Aorta (tissue), 5 donors: ENCODE data around the gene MTCL1. TPM values are rescaled to one million over a fixed set of nuclear protein-coding genes. Genes with fewer than 3 reads are reported as not detected.

Experiments used
- ATAC-seq: fragments of 200-7000 bp; cut with Tn5 transposase; one replicate; pipeline ENCODE4 v1.9.1; 2022; ENCODE audit warnings: moderate library complexity; ENCODE audit not compliant: low FRiP score
- DNase-seq, 2 donors: peaks; one replicate each; pipeline ENCODE4 v3.0.0-alpha.2; 2020
- H3K27ac ChIP-seq, 2 donors: one replicate each; pipeline ENCODE4 v1.5.1; 2013; ENCODE audit warnings: low read length in 2 of 2, mild to moderate bottlenecking in 2 of 2, moderate library complexity in 2 of 2, control low read depth in 1 of 2, inconsistent platforms in 1 of 2, low read depth in 1 of 2
- H3K27me3 ChIP-seq, 2 donors: one replicate each; pipeline ENCODE4 v1.6.1; 2013; ENCODE audit warnings: control low read depth in 1 of 2, low read length in 1 of 2, mild to moderate bottlenecking in 1 of 2, moderate library complexity in 1 of 2; ENCODE audit not compliant: insufficient read depth in 2 of 2, control insufficient read depth in 1 of 2
- H3K36me3 ChIP-seq, 2 donors: one replicate each; pipeline ENCODE4 v1.6.1; 2013; ENCODE audit warnings: control low read depth in 1 of 2, low read length in 1 of 2, mild to moderate bottlenecking in 1 of 2; ENCODE audit not compliant: insufficient read depth in 2 of 2, control insufficient read depth in 1 of 2
- H3K4me1 ChIP-seq, 2 donors: one replicate each; pipeline ENCODE4 v1.6.1; 2013; ENCODE audit warnings: low read length in 2 of 2, control low read depth in 1 of 2, mild to moderate bottlenecking in 1 of 2, moderate library complexity in 1 of 2; ENCODE audit not compliant: insufficient read depth in 2 of 2, control insufficient read depth in 1 of 2
- H3K4me3 ChIP-seq, 2 donors: one replicate each; pipeline ENCODE4 v1.5.1; 2013; ENCODE audit warnings: low read length in 2 of 2, control low read depth in 1 of 2, mild to moderate bottlenecking in 1 of 2
- H3K9me3 ChIP-seq: one replicate; pipeline ENCODE4 v1.6.1; 2013; ENCODE audit warnings: mild to moderate bottlenecking, low read length; ENCODE audit not compliant: control insufficient read depth
- WGBS, 2 donors: extraction: QIAGEN DNeasy Blood & Tissue Kit; methylation state at CpG; one replicate each; pipeline ENCODE4 v1.1.7; 2013; 5-methylcytosine and 5-hydroxymethylcytosine counted together
- intact Hi-C, 2 donors: fragments of 100-400 bp; cut with DNase I; formaldehyde crosslinking; loops; one replicate each; pipeline versions ENCODE4 v1.14.2 to v1.15.0; 2022
- polyA plus RNA-seq, 2 donors: library from polyadenylated mRNA; stranded (reverse); fragments of 200-250 nt; gene quantifications; one replicate each; pipeline ENCODE4 v1.2.3, GENCODE V29; 2013
- total RNA-seq, 2 donors: library from RNA; stranded (reverse); fragmentation: NEBNext Ultra II Directional; extraction: Animal tissue kit (Norgen Biotek cat#: 25700); gene quantifications; one replicate each; pipeline ENCODE4 v1.2.1, GENCODE V29; 2021
- donor health status: healthy with polysubstance abuse.
- donor health status: Bipolar disorder and iron deficiency.
- donor health status: DM: no; HTN: no; CAD: no.
- donor health status: DM: no; HTN: no; CAD: no.
- donor health status: DM: yes; HTN: yes; CAD: no.

Gene MTCL1
- total and polyA plus RNA-seq, 4 donors, result 0.75 to 14.2 (median 6.2) TPM

DNA sequence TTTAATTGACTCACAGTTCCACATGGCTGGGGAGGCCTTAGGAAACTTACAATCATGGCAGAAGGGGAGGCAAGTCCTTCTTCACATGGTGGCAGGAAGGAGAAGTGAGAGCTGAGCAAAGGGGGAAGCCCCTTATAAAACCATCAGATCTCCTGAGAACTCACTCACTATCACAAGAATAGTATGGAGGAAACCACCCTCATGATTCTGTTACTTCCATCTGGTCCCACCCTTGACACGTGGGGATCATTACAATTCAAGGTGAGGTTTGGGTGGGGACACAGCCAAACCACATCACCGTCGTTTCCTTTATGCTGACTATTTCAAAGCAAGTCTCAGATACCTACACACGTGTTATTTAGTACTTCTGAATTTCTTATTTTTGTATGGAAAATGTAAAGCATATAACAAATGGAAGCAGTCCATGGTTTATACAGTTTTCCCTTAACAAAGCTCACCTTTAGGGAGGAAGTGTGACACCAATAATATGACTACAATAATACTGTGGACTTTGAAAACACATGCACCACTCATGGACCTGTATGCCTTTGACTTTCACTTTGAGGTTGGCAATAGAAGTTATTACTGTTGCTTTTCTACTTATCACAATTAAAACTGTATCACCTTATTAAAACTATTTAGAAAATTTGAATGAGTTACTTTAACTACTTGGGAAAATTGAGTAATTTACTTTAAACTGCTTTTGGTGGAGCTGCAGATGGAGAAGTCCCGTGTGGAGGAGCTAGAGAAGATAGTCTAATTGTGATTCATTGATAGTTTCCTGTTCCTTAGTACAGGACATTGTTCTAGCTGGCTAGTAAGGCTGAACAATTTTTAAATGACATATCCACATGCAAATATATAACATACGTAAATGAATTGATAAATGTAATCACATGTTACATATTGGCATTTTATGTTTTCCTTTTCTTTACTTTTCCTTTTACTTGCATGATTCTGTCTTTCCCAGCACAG, 37.3 kb downstream of the MTCL1 start:
- Histone ChIP-seq H3K4me1 (no peaks in the 10 kb centered on the region), H3K27me3 (no peaks in the 10 kb centered on the region), H3K4me3 (no peak overlapping the region), H3K27ac (no peak overlapping the region), H3K36me3 (no peaks in the 10 kb centered on the region), H3K9me3 (no peaks in the 10 kb centered on the region)
- 92 to 95% methylated on average over 6 of the region's 6 CpGs for WGBS, 2 donors
- intact Hi-C loops, result no loop called here
- DNase-seq (no peak), ATAC-seq (no peak)

GRCh38 chr18:8744038-8744437, 38.7 kb downstream of the MTCL1 start:
- H3K4me1 ChIP-seq, result no peaks in the 10 kb centered on the region
- ATAC-seq, result no peak
- intact Hi-C loops, result no loop called here

DNA sequence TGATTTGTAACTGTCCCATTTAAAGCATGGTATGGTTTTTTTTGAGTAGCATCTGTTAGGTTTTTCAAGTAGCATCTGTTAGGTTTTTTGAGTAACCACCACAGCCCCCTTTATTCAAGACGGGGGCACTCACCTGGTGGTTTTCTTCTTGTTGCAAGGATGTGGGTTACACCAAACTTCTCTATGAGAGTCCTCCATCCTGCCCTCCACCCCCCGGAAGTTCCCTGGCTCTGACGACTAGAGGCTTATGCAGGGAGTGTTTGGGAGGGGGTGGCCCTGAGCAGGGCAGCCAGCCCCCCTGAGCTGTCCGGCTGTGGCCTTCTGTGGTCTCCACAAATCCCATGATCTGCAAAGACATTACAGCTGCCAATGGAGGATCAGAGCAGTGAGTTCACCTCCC, 39.3 kb downstream of the MTCL1 start:
- Histone ChIP-seq H3K36me3 (no peaks in the 10 kb centered on the region), H3K4me1 (no peaks in the 10 kb centered on the region), H3K4me3 (no peak overlapping the region), H3K9me3 (no peaks in the 10 kb centered on the region), H3K27me3 (no peaks in the 10 kb centered on the region), H3K27ac (no peak overlapping the region)
- 82 to 84% methylated on average over 4 of the region's 4 CpGs for WGBS, 2 donors
- no peak for DNase-seq
- ATAC-seq, result no peak
- intact Hi-C loops, result no loop called here

More at GRCh38 chr18:8744038-8744437, 38.7 kb downstream of the MTCL1 start:
- no peak for DNase-seq
- Histone ChIP-seq H3K36me3 (no peaks in the 10 kb centered on the region), H3K27me3 (no peaks in the 10 kb centered on the region), H3K9me3 (no peaks in the 10 kb centered on the region), H3K27ac (no peak overlapping the region), H3K4me3 (no peak overlapping the region)
- WGBS, 2 donors, result 74 to 78% methylated on average over 7 of the region's 7 CpGs

GRCh38 chr18:8745355-8746014, 40.1 kb downstream of the MTCL1 start:
- H3K4me1 ChIP-seq, result no peaks in the 10 kb centered on the region
- WGBS, 2 donors, result 84 to 89% methylated on average over 15 of the region's 15 CpGs

DNA sequence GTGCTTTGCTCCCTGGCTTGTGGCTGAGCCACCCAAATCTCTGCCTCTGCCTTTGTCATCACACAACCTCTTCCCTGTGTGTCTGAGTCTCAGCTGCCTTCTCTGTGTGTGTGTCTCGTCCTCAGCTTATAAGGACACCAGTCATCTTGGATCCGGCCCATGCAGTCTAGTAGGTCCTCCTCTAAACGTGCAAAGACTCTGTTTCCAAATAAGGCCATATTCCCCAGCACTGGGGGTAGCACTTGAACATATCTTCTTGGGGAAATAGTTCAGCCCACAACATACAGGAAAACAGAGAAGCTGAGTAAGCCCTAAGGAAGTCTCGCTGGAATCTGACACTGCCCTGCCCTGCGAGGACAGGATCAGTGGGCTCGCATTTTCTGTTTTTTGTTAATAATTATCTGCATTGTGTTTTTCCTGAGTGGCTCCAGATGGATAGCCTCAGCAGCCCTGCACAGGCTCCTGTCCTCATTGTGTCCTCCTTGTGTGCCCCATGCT, 42.1 kb downstream of the MTCL1 start:
- WGBS, 2 donors, result 67 to 74% methylated on average over 6 of the region's 6 CpGs

More at GRCh38 chr18:8745355-8746014, 40.1 kb downstream of the MTCL1 start:
- intact Hi-C loops, result no loop called here
- Histone ChIP-seq H3K27ac (no peak overlapping the region), H3K9me3 (no peaks in the 10 kb centered on the region), H3K4me3 (no peak overlapping the region), H3K27me3 (no peaks in the 10 kb centered on the region), H3K36me3 (no peaks in the 10 kb centered on the region)
- DNase-seq (no peak), ATAC-seq (no peak)

GRCh38 chr18:8749492-8749891, 44.1 kb downstream of the MTCL1 start:
- intact Hi-C loops, result no loop called here
- Histone ChIP-seq H3K9me3 (no peaks in the 10 kb centered on the region), H3K36me3 (no peaks in the 10 kb centered on the region), H3K4me3 (no peak overlapping the region), H3K27me3 (no peaks in the 10 kb centered on the region), H3K4me1 (no peaks in the 10 kb centered on the region), H3K27ac (no peak overlapping the region)
- ATAC-seq (no peak), DNase-seq (no peak)
- WGBS, 2 donors, result 95 to 97% methylated on average over 6 of the region's 6 CpGs

More for the DNA sequence above, 42.1 kb downstream of the MTCL1 start:
- H3K36me3 ChIP-seq, result no peaks in the 10 kb centered on the region
- intact Hi-C loops, result no loop called here
- H3K27me3 ChIP-seq, result no peaks in the 10 kb centered on the region
- ATAC-seq, result no peak
- no peaks in the 10 kb centered on the region for H3K9me3 ChIP-seq
- DNase-seq, result no peak
- H3K4me1 ChIP-seq, result no peaks in the 10 kb centered on the region
- H3K4me3 ChIP-seq, result no peak overlapping the region
- H3K27ac ChIP-seq, result no peak overlapping the region

DNA sequence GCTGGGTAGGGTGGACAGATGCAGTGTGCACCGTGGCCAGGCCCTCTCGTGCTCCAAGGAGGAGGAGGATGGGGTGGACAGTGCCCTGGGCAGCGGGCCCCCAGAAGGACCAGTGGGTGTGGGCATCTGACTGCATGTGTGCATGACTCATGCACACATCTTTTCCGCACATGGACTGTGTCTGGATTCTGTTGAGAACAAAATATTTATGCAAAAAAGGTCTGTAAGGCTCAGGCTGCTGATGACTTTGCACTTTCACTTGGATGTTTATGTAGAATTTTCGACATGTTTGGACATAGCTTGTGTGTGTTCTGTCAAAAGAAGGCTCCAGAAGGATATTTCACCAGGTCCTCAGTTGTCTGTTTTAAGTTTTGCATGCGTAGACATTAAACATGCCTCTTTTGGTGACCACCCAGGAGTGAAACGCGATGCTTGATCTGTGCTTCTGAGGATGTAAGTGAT, 45.6 kb downstream of the MTCL1 start:
- H3K4me1 ChIP-seq, result no peaks in the 10 kb centered on the region
- ATAC-seq, result no peak

DNA sequence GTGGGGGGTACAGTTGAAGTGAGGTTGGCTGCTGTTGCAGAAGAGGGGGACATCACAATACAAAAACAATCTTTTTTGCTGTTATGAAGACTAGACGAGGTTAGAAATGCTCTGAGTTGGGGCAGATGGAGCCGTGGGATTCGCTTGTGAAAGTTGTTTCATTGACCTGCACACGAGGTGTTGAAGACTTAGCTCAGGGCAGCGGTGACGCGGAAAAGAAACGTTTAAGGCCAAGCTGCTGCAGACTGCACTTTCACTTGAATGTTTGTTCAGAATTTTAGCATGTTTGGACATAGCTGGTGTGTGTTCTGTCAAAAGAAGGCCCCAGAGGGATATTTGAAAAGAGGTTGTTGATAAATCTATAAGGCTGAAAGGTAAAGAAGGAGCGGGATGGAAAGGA, 46.3 kb downstream of the MTCL1 start:
- no peaks in the 10 kb centered on the region for H3K9me3 ChIP-seq
- no peaks in the 10 kb centered on the region for H3K4me1 ChIP-seq
- WGBS, 2 donors, result 90 to 92% methylated on average over 9 of the region's 9 CpGs
- no peak for ATAC-seq
- no peak for DNase-seq
- H3K36me3 ChIP-seq, result no peaks in the 10 kb centered on the region
- H3K27me3 ChIP-seq, result no peaks in the 10 kb centered on the region
- no peak overlapping the region for H3K27ac ChIP-seq
- H3K4me3 ChIP-seq, result no peak overlapping the region
- intact Hi-C loops, result no loop called here

More for the DNA sequence above, 45.6 kb downstream of the MTCL1 start:
- 74 to 77% methylated on average over 8 of the region's 8 CpGs for WGBS, 2 donors
- no peak overlapping the region for H3K27ac ChIP-seq
- intact Hi-C loops, result no loop called here
- H3K4me3 ChIP-seq, result no peak overlapping the region
- H3K9me3 ChIP-seq, result no peaks in the 10 kb centered on the region
- no peak for DNase-seq
- no peaks in the 10 kb centered on the region for H3K27me3 ChIP-seq
- no peaks in the 10 kb centered on the region for H3K36me3 ChIP-seq
